ENCODE data around the gene KAT6B.

GRCh38 chr10:74917481-74918077 is 91.2 kb downstream of the KAT6B start:
- TF ChIP-seq, protein P1, sequence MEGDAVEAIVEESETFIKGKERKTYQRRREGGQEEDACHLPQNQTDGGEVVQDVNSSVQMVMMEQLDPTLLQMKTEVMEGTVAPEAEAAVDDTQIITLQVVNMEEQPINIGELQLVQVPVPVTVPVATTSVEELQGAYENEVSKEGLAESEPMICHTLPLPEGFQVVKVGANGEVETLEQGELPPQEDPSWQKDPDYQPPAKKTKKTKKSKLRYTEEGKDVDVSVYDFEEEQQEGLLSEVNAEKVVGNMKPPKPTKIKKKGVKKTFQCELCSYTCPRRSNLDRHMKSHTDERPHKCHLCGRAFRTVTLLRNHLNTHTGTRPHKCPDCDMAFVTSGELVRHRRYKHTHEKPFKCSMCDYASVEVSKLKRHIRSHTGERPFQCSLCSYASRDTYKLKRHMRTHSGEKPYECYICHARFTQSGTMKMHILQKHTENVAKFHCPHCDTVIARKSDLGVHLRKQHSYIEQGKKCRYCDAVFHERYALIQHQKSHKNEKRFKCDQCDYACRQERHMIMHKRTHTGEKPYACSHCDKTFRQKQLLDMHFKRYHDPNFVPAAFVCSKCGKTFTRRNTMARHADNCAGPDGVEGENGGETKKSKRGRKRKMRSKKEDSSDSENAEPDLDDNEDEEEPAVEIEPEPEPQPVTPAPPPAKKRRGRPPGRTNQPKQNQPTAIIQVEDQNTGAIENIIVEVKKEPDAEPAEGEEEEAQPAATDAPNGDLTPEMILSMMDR (IDR thresholded peaks at IDR 0.05) = no peak
- no peak for TF ChIP-seq POLR2A (IDR thresholded peaks at IDR 0.05)
